GM21515 (cell line): ENCODE measurements around the gene UACA.
"Not testable (repeated sequence)": the region's sequence is repeated elsewhere in the genome, so short reads cannot be mapped to it uniquely, and the experiment has no call there.

Source experiments
- ATAC-seq: cut with Tn5 transposase; IDR thresholded peaks from one replicate; pipeline ENCODE4 v1.9.1; 2021; ENCODE audit not compliant: unreplicated experiment

UACA gene, protein sequence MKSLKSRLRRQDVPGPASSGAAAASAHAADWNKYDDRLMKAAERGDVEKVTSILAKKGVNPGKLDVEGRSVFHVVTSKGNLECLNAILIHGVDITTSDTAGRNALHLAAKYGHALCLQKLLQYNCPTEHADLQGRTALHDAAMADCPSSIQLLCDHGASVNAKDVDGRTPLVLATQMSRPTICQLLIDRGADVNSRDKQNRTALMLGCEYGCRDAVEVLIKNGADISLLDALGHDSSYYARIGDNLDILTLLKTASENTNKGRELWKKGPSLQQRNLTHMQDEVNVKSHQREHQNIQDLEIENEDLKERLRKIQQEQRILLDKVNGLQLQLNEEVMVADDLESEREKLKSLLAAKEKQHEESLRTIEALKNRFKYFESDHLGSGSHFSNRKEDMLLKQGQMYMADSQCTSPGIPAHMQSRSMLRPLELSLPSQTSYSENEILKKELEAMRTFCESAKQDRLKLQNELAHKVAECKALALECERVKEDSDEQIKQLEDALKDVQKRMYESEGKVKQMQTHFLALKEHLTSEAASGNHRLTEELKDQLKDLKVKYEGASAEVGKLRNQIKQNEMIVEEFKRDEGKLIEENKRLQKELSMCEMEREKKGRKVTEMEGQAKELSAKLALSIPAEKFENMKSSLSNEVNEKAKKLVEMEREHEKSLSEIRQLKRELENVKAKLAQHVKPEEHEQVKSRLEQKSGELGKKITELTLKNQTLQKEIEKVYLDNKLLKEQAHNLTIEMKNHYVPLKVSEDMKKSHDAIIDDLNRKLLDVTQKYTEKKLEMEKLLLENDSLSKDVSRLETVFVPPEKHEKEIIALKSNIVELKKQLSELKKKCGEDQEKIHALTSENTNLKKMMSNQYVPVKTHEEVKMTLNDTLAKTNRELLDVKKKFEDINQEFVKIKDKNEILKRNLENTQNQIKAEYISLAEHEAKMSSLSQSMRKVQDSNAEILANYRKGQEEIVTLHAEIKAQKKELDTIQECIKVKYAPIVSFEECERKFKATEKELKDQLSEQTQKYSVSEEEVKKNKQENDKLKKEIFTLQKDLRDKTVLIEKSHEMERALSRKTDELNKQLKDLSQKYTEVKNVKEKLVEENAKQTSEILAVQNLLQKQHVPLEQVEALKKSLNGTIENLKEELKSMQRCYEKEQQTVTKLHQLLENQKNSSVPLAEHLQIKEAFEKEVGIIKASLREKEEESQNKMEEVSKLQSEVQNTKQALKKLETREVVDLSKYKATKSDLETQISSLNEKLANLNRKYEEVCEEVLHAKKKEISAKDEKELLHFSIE (N-terminal part only)

DNA sequence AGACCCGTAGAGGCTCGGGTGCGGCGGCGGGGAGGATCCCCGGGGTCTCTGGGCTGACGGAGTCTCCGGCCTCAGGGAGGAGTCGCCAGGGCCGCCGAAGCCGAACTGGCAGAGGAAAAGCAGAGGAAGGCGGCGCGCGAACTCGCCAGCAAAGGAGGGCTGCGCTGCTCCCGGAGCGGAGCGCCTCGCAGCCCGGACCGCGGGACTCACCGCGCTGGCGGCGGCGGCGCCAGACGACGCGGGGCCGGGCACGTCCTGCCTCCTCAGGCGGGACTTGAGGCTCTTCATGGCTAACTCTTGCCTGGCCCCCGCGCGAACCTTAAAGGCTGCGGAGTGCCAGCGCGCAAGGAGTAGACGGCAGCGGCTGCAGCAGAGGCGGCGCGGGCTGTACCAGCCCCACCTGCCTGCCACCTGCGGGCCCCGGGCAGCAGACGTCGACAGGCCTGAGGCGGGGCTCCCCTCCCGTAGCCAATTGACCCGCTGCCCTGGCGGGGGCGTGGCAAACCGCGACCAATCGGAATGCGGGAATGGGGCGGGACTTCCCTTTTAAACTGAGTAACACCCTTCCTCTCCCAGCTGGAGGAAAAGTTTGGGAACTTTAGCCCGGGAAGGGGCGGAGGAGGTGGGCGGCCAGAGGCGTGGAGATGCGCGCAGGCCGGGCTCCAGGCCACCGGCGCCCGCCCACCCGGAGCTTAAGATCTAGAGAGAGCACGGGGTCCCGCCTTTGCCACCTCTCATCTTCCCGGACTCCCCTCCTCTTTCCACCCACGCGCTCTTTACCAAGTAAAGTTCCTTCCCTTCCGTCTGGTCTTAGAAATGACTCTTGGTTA is at the start of gene UACA:
TSS of gene UACA (minus strand) at position 439 of the 830 bp plus-strand sequence. CDS start at position 288, 151 bp downstream.
- peak; percentile 86 for ATAC-seq

DNA sequence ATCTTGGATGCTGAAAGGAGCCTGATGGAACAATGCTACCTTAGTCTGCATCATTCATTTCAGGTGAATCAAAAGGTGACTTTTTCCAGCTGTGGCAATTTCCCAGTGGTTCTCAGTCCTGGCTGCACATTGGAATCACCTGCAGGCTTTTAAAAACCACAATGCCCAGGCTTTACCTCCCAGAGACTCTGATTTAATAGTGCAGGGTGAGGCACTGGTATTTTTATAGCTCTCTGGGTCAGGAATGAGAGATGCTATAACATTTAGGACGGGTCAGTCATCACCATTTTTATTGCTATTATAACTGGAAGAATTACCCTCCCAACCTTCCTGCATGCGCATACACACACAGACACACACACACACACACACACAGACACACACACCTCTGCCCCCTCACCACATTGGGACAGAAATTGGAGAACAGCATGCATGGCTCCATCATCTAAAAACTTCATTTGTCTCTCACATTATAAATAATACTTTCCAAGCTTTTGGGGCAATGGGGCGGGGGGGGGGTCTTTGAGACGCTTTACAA is 49.5 kb upstream of the UACA start:
- ATAC-seq, result no peak

DNA sequence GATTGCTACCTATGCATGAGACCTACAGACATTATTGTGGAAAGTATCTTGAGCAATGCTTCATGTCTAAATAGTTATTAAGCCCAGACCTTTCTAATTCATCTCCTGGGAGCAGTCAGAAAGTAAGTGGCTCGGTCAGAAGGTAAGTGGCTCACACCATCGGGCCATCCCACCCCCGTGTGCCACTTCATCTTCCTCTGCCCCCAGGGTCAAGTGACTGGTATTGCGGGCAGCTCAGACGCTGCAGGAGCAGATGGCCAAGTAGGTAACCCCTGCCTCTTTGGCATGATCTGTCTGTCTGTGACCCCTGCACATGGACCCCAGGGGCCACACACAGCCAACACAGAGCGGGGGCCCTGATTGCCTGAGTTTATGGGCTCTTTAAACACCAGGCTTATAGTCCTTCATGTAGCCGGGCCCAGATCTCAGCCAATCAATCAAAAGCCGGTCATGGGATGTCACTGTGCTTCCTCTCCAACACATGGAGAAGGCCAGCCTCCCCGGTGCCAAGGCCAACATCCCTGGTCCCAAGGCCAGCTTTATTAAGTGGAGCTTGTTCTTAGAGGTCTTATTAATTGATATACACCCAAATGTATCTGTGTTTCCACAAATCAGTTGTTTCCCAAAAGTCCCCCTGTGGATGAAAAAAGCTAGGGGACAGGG is 47.7 kb upstream of the UACA start:
- no peak for ATAC-seq

DNA sequence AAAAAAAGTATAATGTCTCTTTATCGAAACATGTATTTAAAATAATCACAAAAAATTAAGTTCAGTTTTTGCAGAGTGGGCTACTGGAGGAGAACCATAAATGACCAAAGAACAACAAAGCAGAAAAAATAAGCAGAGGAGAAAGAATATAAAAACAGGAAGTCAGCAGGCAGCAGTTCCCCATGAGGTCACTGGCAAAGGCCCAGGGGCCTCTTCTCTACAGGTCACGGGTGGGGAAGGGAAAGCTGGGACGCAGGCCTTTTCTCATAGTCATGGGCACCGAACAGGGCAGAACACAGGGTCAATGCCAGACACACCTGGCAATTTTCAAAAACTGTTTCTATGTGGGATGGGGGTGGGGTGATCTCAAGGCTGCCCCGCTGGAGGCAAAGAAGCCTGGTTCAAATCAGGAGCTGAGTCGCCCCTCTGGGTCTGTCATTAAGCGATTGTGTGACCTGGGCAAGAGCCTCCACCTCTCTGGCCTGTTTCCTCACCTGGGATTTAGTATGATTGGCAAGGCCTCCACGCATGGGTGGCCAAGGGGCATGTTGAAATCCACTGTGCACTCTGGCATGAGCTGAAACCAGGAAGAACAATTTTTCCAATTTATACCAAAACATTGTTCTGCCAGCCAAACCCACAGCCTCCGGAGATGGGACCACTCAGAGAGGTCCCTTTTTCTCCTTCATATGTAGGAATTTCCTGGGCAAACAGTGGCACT is 43.8 kb upstream of the UACA start:
- no peak for ATAC-seq

DNA sequence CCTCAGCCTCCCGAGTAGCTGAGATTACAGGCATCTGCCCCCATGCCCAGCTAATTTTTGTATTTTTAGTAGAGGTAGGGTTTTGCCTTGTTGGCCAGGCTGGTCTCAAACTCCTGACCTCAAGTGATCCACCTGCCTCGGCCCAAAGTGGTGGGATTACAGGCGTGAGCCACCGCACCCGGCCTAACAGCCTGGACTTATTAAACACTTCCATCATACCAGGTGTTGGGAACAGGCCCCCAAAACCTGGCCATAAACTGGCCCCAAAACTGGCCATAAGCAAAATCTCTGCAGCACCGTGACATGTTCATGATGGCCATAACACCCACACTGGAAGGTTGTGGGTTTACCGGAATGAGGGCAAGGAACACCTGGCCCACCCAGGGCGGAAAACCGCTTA is 41.0 kb upstream of the UACA start:
- ATAC-seq, result not testable (repeated sequence)

DNA sequence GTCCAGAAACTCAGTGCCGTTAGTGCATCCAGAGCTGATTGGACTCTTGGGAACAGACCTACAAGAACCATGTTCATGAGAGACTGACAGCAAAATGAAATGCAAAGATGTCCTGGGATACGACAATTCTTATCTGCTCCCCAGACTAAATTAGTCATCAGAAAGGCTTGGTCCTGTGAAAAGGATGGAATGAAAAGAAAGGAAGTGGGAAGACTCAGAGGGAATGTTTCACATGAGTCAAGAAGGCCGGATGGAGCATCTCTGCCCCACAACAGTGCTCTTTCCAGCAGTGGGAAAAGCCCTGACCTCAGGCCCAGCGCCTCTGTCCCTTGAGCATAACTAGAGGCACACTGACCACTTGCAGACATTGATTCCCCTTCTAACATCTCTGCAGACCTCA is 39.3 kb upstream of the UACA start:
- ATAC-seq, result no peak

GRCh38 chr15:70801109-70801508 is 37.8 kb upstream of the UACA start:
- ATAC-seq, result no peak

GRCh38 chr15:70799667-70800450 is 36.5 kb upstream of the UACA start:
- ATAC-seq, result no peak

DNA sequence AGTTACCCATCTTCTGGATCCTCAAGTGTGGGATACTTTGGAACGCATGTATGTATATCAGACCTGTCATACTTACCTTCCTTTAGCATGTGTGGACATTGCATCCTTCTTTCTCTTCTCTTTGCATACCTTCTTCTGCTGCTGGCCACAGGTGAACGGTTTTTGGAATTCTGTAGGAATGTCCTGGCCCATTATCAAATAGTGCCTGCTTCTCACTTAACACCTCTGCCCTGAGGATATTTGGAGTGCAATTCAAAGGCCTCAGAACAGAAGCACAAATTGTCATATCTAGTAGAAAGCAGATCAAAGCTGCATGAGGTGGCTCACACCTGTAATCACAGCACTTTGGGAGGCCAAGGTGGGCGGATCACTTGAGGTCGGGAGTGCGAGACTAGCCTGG is 34.1 kb upstream of the UACA start:
- no peak for ATAC-seq

- no peak for ATAC-seq
Observed at GRCh38 chr15:70796516-70797310, 33.4 kb upstream of the UACA start.

DNA sequence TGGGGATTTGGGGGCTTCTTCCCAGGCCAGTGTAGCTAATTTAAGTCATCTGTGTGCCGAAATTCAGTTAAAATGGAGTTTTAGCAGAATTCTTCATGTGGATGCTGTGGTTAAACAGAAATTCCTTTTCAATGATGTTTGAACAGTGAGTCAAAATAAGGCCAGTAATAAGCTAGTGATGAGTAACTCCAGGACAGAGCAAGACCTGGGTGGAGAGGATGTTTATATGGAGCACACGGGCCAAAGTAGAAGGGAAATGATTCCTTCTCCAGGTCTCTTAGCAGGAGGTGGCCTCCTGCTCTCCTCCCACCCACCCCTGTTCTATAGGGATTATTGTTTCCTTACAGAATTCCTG is 31.9 kb upstream of the UACA start:
- no peak for ATAC-seq

DNA sequence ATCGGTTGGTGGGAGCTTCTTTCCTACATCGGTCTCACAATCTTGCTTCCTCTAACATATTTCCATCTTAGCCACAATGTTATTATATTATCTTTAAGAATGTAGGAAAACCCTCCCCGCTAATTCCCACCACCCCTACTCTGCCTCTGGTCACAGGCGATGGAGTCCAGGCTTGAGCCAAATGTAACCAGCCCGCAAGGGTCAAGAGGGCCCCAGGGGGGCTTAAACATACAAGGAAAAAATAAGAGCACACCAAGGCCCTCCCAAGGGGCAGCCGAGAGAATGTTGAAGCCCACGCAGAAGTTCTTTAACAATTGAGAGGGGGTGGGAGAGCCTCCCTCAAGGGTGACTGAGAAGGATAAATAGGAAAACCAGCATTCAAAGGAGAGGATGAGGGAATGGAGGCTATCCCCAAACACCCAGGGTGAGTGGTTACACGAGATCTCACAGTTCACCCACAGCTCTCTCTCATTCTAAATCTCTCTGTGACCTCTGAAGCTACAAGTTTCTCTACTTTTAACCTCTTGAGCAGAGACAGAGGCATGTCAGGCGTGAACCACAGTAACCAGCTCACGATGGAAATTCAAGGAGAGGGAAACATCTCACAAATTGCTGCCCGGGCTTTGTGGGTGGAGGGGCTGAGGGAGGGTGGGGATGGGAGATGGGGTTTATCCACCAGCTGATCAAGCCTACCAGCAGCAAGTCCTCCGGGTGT is 31.4 kb upstream of the UACA start:
- no peak for ATAC-seq

GRCh38 chr15:70793694-70794093 is 30.3 kb upstream of the UACA start:
- ATAC-seq, result no peak

GRCh38 chr15:70792171-70792573 is 28.8 kb upstream of the UACA start:
- ATAC-seq, result no peak

- no peak for ATAC-seq
Observed at GRCh38 chr15:70791259-70791658, 27.9 kb upstream of the UACA start.

DNA sequence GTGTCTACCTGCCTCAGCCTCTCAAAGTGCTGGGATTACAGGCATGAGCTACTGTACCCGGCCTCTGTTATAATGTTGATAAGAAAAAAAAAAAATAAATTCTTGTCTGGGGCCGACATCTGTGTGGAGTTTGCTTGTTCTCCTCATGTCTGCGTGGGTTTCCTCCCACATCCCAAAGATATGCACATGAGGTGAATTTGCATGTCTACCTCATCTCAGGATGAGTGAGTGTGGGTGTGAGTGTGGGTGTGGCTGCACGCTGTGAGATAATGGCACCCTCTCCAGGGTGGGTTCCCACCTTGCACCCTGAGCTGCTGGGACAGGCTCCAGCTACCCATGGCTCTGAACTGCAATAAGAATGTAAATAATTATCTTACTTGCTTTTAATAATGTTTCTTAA is 25.9 kb upstream of the UACA start:
- ATAC-seq, result no peak
